Camera-type eye (tissue), 1 donor: ENCODE measurements around the gene ACYP1. TPM values are rescaled to one million over a fixed set of nuclear protein-coding genes. Genes with fewer than 3 reads are reported as not detected.

Experiments
- total RNA-seq: library from RNA; depleted of rRNA; stranded (reverse); fragments of >200 nt; gene quantifications from one replicate; pipeline ENCODE4 v1.2.3, GENCODE V29; 2014

Gene ACYP1
- 31.5 TPM for total RNA-seq

GRCh38 chr14:75063491-75064204 lies at the start of gene ACYP1:
TSS of gene ACYP1 (minus strand) at chr14:75064024. CDS start at chr14:75063553, 471 bp downstream.

GRCh38 chr14:75069121-75069810 lies 5.4 kb upstream of the ACYP1 start, which contains the start of gene ZC2HC1C:
TSS of gene ZC2HC1C (plus strand) at chr14:75069641. CDS start at chr14:75070574, 933 bp downstream.

GRCh38 chr14:75050852-75051555 lies 12.8 kb downstream of the ACYP1 start, which contains the start of gene MLH3:
TSS of gene MLH3 (minus strand) at chr14:75051467. CDS start at chr14:75049655, 1,812 bp downstream.

Other genes with a start within 250 kb of the ACYP1 start
- not detected for gene PROX2, start 187.9 kb downstream of the ACYP1 start, total RNA-seq
- gene DLST, start 182.1 kb downstream of the ACYP1 start, total RNA-seq = 69.8 TPM
- 32.7 TPM for gene RPS6KL1, start 140.8 kb downstream of the ACYP1 start, total RNA-seq
- gene PGF, start 108.4 kb downstream of the ACYP1 start, total RNA-seq = 11.8 TPM
- gene EIF2B2, start 61.1 kb downstream of the ACYP1 start, total RNA-seq = 37.4 TPM
- gene MLH3, start 12.6 kb downstream of the ACYP1 start, total RNA-seq = 70.8 TPM
- 2.5 TPM for gene ZC2HC1C, start 5.6 kb upstream of the ACYP1 start, total RNA-seq
- gene NEK9, start 63.0 kb upstream of the ACYP1 start, total RNA-seq = 80.5 TPM
- gene TMED10, start 112.6 kb upstream of the ACYP1 start, total RNA-seq = 301 TPM
- gene FOS, start 214.8 kb upstream of the ACYP1 start, total RNA-seq = 148 TPM